ENCODE results near the gene HDAC4. TPM values are rescaled to one million over a fixed set of nuclear protein-coding genes. Genes with fewer than 3 reads are reported as not detected.

HDAC4 gene
- total and polyA plus RNA-seq, 2 donors (not counting 1 experiment from before 2014, with no cell fraction given): 13.5 to 46.0 TPM

- CTCF ChIA-PET: interaction anchor here (0.9 kb wide), 1 partner anchor 9 kb away, joined by 5 read pairs; no protein-coding TSS in a partner anchor
- Histone ChIP-seq H3K27ac (ENCODE audit: low read length in 2 of 2) (no peak overlapping the region), H2AFZ (ENCODE audit: insufficient read depth, low read depth, low read length, poor library complexity, severe bottlenecking) (no peak overlapping the region), H3K4me1 (ENCODE audit: control insufficient read depth in 2 of 2, insufficient read depth in 2 of 2, low read length in 2 of 2) (peaks cover 41 to 51% of the 10 kb centered on the region in 2 donors), H3K79me2 (ENCODE audit: control insufficient read depth, insufficient read depth, low read length) (peaks cover 53% of the 10 kb centered on the region), H3K36me3 (replicated peaks in 1 of 2; ENCODE audit: control extremely low read depth in 1 of 2, control insufficient read depth in 1 of 2, extremely low read depth in 1 of 2, insufficient read depth in 2 of 2, low read length in 1 of 2) (peaks cover 0 to 3% of the 10 kb centered on the region in 2 experiments), H3K27me3 (replicated peaks in 1 of 4; ENCODE audit: control extremely low read depth in 1 of 4, control insufficient read depth in 3 of 4, insufficient read depth in 4 of 4, low read length in 3 of 4) (peaks cover 0 to 64% (median 9%) of the 10 kb centered on the region in 4 experiments), H3K9me3 (ENCODE audit: control extremely low read depth in 1 of 3, control insufficient read depth in 2 of 3, insufficient read depth in 1 of 3, low read length in 2 of 3) (peaks cover 6 to 27% (median 18%) of the 10 kb centered on the region in 3 donors), H3K9ac (ENCODE audit: low read length) (no peak overlapping the region), H4K20me1 (ENCODE audit: control insufficient read depth, insufficient read depth, low read length, poor library complexity, severe bottlenecking) (peaks cover 74% of the 10 kb centered on the region), H3K4me2 (replicated peaks; ENCODE audit: low read depth, low read length, poor library complexity, severe bottlenecking) (no peak overlapping the region), H3K4me3 (ENCODE audit: control extremely low read depth in 1 of 5, extremely low read depth in 1 of 5, insufficient read depth in 1 of 5, low read depth in 2 of 5, low read length in 4 of 5) (no peak overlapping the region)
- intact Hi-C loops (cut with micrococcal nuclease): no loop called here
- no peak for DNase-seq
- H3K4me3 Mint-ChIP-seq: no peak overlapping the region
- POLR2A ChIA-PET: no interaction called here
- WGBS (ENCODE audit: insufficient coverage): no CpG with 5 or more reads among the region's 8 CpGs
- TF ChIP-seq EZH2 (IDR thresholded peaks at IDR 0.05; ENCODE audit: borderline replicate concordance, insufficient read depth, low read depth, low read length, poor library complexity, severe bottlenecking): no peak
- no peak for TF ChIP-seq CTCF (IDR thresholded peaks at IDR 0.05)
- peaks cover 12% of the 10 kb centered on the region for H3K9me3 Mint-ChIP-seq (ENCODE audit: insufficient read depth)
- ATAC-seq (ENCODE audit: low read depth): no peak
- peaks cover 58% of the 10 kb centered on the region for H3K4me1 Mint-ChIP-seq
- H3K27me3 Mint-ChIP-seq: peaks cover 26% of the 10 kb centered on the region
- H3K27ac Mint-ChIP-seq: no peak overlapping the region
Measured at GRCh38 chr2:239258248-239258647, 142.6 kb downstream of the HDAC4 start.

GRCh38 chr2:239257511-239257937 is 143.3 kb downstream of the HDAC4 start:
- DNase-seq: no peak
- Mint-ChIP-seq H3K9me3 (ENCODE audit: insufficient read depth) (peaks cover 12% of the 10 kb centered on the region), H3K4me3 (no peak overlapping the region), H3K4me1 (peaks cover 66% of the 10 kb centered on the region), H3K27me3 (peaks cover 30% of the 10 kb centered on the region), H3K27ac (no peak overlapping the region)
- ATAC-seq (ENCODE audit: low read depth): no peak
- intact Hi-C loops (cut with micrococcal nuclease): no loop called here
- H3K79me2 ChIP-seq (ENCODE audit: control insufficient read depth, insufficient read depth, low read length): peaks cover 47% of the 10 kb centered on the region
- H4K20me1 ChIP-seq (ENCODE audit: control insufficient read depth, insufficient read depth, low read length, poor library complexity, severe bottlenecking): peaks cover 74% of the 10 kb centered on the region
- H3K4me2 ChIP-seq (replicated peaks; ENCODE audit: low read depth, low read length, poor library complexity, severe bottlenecking): no peak overlapping the region
- no peak for TF ChIP-seq EZH2 (IDR thresholded peaks at IDR 0.05; ENCODE audit: borderline replicate concordance, insufficient read depth, low read depth, low read length, poor library complexity, severe bottlenecking)
- no peak for TF ChIP-seq CTCF (IDR thresholded peaks at IDR 0.05)
- H3K9me3 ChIP-seq (ENCODE audit: control extremely low read depth in 1 of 3, control insufficient read depth in 2 of 3, insufficient read depth in 1 of 3, low read length in 2 of 3): peaks cover 6 to 26% (median 18%) of the 10 kb centered on the region in 3 donors
- no peak overlapping the region for H3K9ac ChIP-seq (ENCODE audit: low read length)
- H3K27me3 ChIP-seq (replicated peaks in 1 of 4; ENCODE audit: control extremely low read depth in 1 of 4, control insufficient read depth in 3 of 4, insufficient read depth in 4 of 4, low read length in 3 of 4): peaks cover 0 to 62% (median 8%) of the 10 kb centered on the region in 4 experiments
- POLR2A ChIA-PET: no interaction called here
- H3K4me1 ChIP-seq (ENCODE audit: control insufficient read depth in 2 of 2, insufficient read depth in 2 of 2, low read length in 2 of 2): peaks cover 48 to 58% of the 10 kb centered on the region in 2 donors
- no peak overlapping the region for H3K27ac ChIP-seq (ENCODE audit: low read length in 2 of 2)
- H3K4me3 ChIP-seq (ENCODE audit: control extremely low read depth in 1 of 5, extremely low read depth in 1 of 5, insufficient read depth in 1 of 5, low read depth in 2 of 5, low read length in 4 of 5): no peak overlapping the region
- no peak overlapping the region for H2AFZ ChIP-seq (ENCODE audit: insufficient read depth, low read depth, low read length, poor library complexity, severe bottlenecking)
- CTCF ChIA-PET: interaction anchor here (0.7 to 1.6 kb wide), 2 partner anchors 10 to 144 kb away, joined by 3 to 5 read pairs; no protein-coding TSS in a partner anchor
- peaks cover 0 to 3% of the 10 kb centered on the region in 2 experiments for H3K36me3 ChIP-seq (replicated peaks in 1 of 2; ENCODE audit: control extremely low read depth in 1 of 2, control insufficient read depth in 1 of 2, extremely low read depth in 1 of 2, insufficient read depth in 2 of 2, low read length in 1 of 2)
